HEK293T (cell line): Measurements from ENCODE around the gene RASL10A.

Experiments
- CTCF ChIA-PET: fragments of 350-600 bp; formaldehyde crosslinking; extraction: SDS; loops from one replicate; lab custom pipeline; 2021; ENCODE audit warnings: antibody characterized with exemption, inconsistent platforms; lab: Yijun Ruan, JAX
- POLR2A ChIA-PET: fragments of 350-600 bp; formaldehyde crosslinking; extraction: SDS; loops from one replicate; lab custom pipeline; 2020; ENCODE audit warnings: antibody characterized with exemption, inconsistent platforms; lab: Yijun Ruan, JAX
- DNase-seq: peaks from one replicate; pipeline ENCODE4 v3.0.0; 2012; ENCODE audit warnings: mixed read lengths; ENCODE audit errors: extremely low spot score
- ARNT ChIP-seq: fragments of 450-650 bp; IDR thresholded peaks from 2 replicates; pipeline ENCODE4 v1.6.1; 2017; ENCODE audit warnings: mild to moderate bottlenecking
- BHLHE40 ChIP-seq: fragments of 450-650 bp; IDR thresholded peaks from 2 replicates; pipeline ENCODE4 v1.6.1; 2016; ENCODE audit warnings: mild to moderate bottlenecking, moderate library complexity, borderline replicate concordance
- CTBP1 ChIP-seq: fragments of 450-650 bp; IDR thresholded peaks from 2 replicates; pipeline ENCODE4 v1.6.1; 2016; ENCODE audit warnings: borderline replicate concordance
- ELF4 ChIP-seq: fragments of 450-650 bp; IDR thresholded peaks from 2 replicates; pipeline ENCODE4 v1.6.1; 2017; ENCODE audit warnings: antibody characterized with exemption
- FOXA1 ChIP-seq: fragments of 450-650 bp; IDR thresholded peaks from 2 replicates; pipeline ENCODE4 v1.6.1; 2016; ENCODE audit warnings: mild to moderate bottlenecking
- FOXK2 ChIP-seq: fragments of 450-650 bp; IDR thresholded peaks from 2 replicates; pipeline ENCODE4 v1.6.1; 2016; ENCODE audit warnings: mild to moderate bottlenecking
- FOXM1 ChIP-seq: fragments of 450-650 bp; IDR thresholded peaks from 2 replicates; pipeline ENCODE4 v1.6.1; 2017; ENCODE audit warnings: mild to moderate bottlenecking, borderline replicate concordance
- HDGF ChIP-seq: fragments of 450-650 bp; IDR thresholded peaks from 2 replicates; pipeline ENCODE4 v1.6.1; 2017; ENCODE audit warnings: antibody characterized with exemption, borderline replicate concordance
- L3MBTL2 ChIP-seq: fragments of 450-650 bp; conservative IDR thresholded peaks from 2 replicates; pipeline ENCODE4 v1.6.1; 2016; ENCODE audit warnings: mild to moderate bottlenecking
- LEF1 ChIP-seq: fragments of 450-650 bp; IDR thresholded peaks from 2 replicates; pipeline ENCODE4 v1.6.1; 2017; ENCODE audit warnings: mild to moderate bottlenecking, borderline replicate concordance
- NFRKB ChIP-seq: fragments of 450-650 bp; IDR thresholded peaks from 2 replicates; pipeline ENCODE4 v1.6.1; 2016; ENCODE audit warnings: mild to moderate bottlenecking, moderate library complexity
- SP1 ChIP-seq: fragments of 450-650 bp; IDR thresholded peaks from 2 replicates; pipeline ENCODE4 v1.6.1; 2017
- SUZ12 ChIP-seq: fragments of 450-650 bp; IDR thresholded peaks from 2 replicates; pipeline ENCODE4 v1.6.1; 2016; ENCODE audit warnings: mild to moderate bottlenecking
- TARDBP ChIP-seq: fragments of 450-650 bp; IDR thresholded peaks from 2 replicates; pipeline ENCODE4 v1.6.1; 2016
- ZNF384 ChIP-seq: fragments of 450-650 bp; IDR thresholded peaks from 2 replicates; pipeline ENCODE4 v1.6.1; 2016
- TF ChIP-seq, protein P1 (sequence below): fragments of 450-650 bp; IDR thresholded peaks from 2 replicates; pipeline ENCODE4 v1.6.1; 2016

The RASL10A gene

DNA sequence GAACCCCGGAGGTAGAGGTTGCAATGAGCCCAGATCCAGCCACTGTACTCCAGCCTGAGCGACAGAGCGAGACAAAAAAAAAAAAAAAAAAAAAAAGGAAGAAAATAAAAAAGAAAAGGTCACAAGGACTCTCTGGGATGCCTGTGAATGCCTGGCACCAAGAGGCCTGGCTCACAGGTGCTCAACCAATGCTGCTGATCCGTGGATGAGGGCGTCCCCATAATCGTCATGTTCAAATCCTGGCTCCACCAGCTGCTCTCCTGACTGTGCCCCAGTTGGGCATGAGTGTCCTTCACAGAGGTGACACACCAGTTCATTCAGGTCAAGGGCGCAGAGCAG, 9.7 kb downstream of the RASL10A start:
- TF ChIP-seq ELF4 (no peak), ARNT (no peak), L3MBTL2 (no peak), CTBP1 (no peak), SP1 (no peak), SUZ12 (no peak), TARDBP (no peak)
- DNase-seq = no peak
- POLR2A ChIA-PET = interaction anchor here (0.6 to 1.7 kb wide), 3 partner anchors 8 to 17 kb away, joined by 3 to 5 read pairs (median 3); no protein-coding TSS in a partner anchor
- CTCF ChIA-PET = no interaction called here

DNA sequence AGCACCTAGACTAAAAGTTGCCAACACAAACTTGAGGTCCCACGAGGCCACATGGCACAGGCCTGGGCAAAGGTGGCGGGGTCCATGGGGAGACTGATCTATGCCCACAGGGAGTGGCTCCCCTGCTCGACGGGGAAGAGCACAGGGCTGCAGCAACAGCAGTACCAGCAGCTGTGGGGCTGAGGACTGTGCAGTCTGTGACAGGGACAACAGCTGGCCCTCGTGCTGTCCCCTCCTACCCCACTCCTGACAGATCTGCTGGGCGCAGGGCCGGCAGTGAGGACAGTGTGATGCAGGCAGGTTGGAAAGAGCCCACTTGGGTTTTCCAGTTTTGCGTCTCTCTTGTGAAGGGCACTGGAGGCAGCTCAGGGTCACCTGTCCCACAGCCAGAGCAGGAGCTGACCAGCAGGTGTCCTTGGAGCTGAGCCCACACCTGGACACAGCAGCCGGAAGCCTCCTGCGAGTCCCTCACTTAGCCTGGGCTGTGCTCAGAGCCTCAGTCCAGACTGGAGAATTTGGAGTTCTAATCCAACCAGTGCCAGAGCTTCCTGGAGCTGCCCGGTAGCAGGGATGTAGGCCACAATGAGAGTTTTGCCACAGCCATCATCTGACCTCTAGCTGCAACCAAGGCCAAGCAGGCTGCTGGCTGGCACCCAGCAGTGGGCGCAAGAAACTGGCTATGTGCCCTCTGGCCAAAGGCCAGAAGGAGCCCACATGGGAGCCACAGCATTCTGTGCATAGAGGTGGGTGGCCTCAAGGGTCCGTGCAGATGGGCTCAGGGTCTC, 12.6 kb downstream of the RASL10A start:
- DNase-seq = no peak
- CTCF ChIA-PET = interaction anchor here (1.0 to 1.4 kb wide), 2 partner anchors 10 kb away, joined by 3 to 8 read pairs; no protein-coding TSS in a partner anchor
- POLR2A ChIA-PET = interaction anchor here (0.8 to 1.5 kb wide), 2 partner anchors 9 to 85 kb away, joined by 3 to 5 read pairs; partner anchors contain the start of gene AP1B1
- TF ChIP-seq ZNF384 (no peak), SUZ12 (no peak), FOXM1 (no peak), CTBP1 (no peak), FOXK2 (no peak), ELF4 (no peak), HDGF (no peak), FOXA1 (no peak), NFRKB (no peak), ARNT (no peak), TARDBP (no peak), L3MBTL2 (no peak), LEF1 (no peak), BHLHE40 (no peak)
- TF ChIP-seq, protein P1, sequence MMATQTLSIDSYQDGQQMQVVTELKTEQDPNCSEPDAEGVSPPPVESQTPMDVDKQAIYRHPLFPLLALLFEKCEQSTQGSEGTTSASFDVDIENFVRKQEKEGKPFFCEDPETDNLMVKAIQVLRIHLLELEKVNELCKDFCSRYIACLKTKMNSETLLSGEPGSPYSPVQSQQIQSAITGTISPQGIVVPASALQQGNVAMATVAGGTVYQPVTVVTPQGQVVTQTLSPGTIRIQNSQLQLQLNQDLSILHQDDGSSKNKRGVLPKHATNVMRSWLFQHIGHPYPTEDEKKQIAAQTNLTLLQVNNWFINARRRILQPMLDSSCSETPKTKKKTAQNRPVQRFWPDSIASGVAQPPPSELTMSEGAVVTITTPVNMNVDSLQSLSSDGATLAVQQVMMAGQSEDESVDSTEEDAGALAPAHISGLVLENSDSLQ = no peak

DNA sequence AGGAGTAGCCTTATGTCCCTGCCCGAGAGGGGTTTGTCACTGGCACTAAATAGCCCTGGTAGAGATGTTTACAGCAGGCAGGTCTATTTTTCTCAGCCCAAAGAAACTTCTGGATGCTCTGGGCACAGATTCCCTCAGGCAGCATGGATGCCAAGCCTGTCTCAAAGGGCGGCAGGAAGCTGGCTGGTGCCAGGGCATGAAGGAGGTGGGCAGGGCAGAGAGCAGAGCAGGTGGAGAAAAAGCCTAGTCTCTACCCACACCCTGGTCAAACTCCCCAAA, 13.2 kb downstream of the RASL10A start:
- no peak for DNase-seq
- no peak for TF ChIP-seq FOXA1
- no peak for TF ChIP-seq ZNF384
- TF ChIP-seq SP1 = no peak
- TF ChIP-seq CTBP1 = no peak
- no peak for TF ChIP-seq TARDBP
- no peak for TF ChIP-seq ELF4
- TF ChIP-seq FOXM1 = no peak
- TF ChIP-seq ARNT = no peak
- no peak for TF ChIP-seq SUZ12
- TF ChIP-seq HDGF = no peak
- no peak for TF ChIP-seq FOXK2
- no peak for TF ChIP-seq LEF1
- no peak for TF ChIP-seq L3MBTL2
- TF ChIP-seq, protein P1 = no peak
- CTCF ChIA-PET = interaction anchor here (1.0 kb wide), 1 partner anchor 10 kb away, joined by 3 read pairs; no protein-coding TSS in a partner anchor
- POLR2A ChIA-PET = no interaction called here

DNA sequence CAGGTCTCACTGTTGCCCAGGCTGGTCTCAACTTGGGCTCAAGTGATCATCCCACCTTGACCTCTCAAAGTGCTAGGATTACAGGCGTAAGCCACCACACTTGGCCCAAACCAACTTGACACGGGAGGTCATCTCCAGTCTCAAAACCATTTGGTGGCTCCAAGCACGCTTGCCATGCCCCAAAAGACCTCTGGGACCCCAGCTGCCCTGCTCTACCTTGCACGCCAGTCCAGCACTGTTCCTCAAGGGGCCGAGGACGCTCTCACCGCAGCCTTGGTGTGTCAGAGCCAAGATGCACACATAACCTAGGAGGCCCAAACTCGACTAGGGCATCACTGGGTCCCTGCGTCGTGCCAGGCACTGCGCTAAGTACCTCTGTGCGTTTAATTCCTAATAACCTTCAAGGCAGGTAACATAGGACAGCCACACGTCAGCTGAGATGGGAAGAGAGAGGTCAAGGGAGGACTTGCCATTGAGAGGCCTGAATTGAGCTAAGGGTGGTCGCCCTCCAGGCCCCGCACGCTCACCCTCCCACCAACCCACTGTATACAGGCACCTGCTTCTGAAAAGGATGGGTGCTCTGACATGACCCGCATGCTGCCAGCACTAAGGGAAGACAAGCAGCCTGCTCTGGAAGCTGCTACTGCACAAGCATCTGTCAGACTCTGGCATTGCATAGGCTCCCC, 13.6 kb downstream of the RASL10A start:
- POLR2A ChIA-PET = interaction anchor here (1.0 kb wide), 1 partner anchor 42 kb away, joined by 3 read pairs; no protein-coding TSS in a partner anchor
- TF ChIP-seq L3MBTL2 = no peak
- no peak for DNase-seq
- CTCF ChIA-PET = interaction anchor here (1.0 kb wide), 2 partner anchors 11 to 169 kb away, joined by 3 read pairs; no protein-coding TSS in a partner anchor

DNA sequence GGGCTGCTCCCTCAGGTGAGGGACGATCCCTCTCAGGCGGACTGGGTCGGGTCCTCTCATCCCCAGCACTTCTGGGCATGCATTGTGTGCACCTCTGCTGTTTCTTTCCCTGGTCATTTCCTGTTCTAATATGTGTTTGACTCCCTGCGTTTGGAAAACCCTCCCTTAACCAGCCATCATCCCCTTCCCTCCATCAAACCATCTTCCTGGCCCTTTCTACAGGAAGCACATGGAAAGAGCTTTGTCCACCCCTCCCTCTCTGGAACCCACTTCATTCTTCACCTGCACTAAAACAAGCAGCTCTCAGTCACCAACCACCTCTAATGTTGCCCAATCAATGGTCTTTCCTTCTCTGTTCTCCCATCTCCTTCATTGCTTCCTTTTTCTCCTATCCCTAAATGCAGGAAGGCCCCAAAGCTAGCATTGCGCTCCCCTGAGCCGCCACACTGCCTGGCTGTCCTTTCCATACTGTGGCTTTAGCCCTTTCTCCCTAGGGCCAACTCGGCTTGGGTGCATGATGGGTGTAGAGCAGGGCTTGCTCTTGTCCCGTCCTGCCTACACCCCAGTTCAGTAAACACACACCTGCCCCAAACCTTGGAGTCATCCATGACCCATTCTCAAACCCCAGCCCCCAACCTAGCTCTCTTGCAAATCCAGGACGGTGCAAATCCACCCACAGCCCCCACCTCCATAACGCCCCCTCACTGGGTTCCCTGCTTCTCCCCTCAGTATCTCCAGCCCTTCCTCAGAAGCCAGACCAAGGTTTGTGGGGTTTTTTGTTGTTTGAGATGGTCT, 14.5 kb downstream of the RASL10A start:
- ChIA-PET CTCF (interaction anchor here (1.0 kb wide), 1 partner anchor 170 kb away, joined by 3 read pairs; no protein-coding TSS in a partner anchor), POLR2A (interaction anchor here (1.0 kb wide), 1 partner anchor 43 kb away, joined by 3 read pairs; no protein-coding TSS in a partner anchor)
- DNase-seq = no peak
- TF ChIP-seq FOXA1 = no peak
- TF ChIP-seq LEF1 = no peak
- TF ChIP-seq FOXM1 = no peak
- TF ChIP-seq FOXK2 = no peak
- TF ChIP-seq, protein P1 = no peak
- no peak for TF ChIP-seq TARDBP
- TF ChIP-seq ELF4 = no peak
- no peak for TF ChIP-seq ARNT
- TF ChIP-seq CTBP1 = no peak
- no peak for TF ChIP-seq SUZ12
- no peak for TF ChIP-seq SP1
- no peak for TF ChIP-seq HDGF

DNA sequence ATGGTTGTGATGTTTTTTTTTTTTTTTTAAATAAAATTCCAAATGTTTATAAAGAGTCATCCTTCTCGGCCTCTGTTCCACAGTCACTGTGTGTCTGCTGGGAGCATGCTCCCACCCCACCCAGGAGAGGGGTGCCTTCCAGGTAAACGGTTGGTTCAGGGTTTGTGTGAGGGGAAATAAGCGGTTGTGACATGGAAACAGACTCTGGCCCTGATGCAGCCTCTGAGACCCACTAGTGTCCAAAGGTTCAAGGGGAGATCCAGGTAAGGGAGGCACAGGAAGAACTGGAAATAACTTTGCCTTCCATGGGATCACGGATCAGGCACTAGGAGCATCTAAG, 15.1 kb downstream of the RASL10A start:
- POLR2A ChIA-PET = no interaction called here

More for the DNA sequence above, 15.1 kb downstream of the RASL10A start:
- CTCF ChIA-PET = no interaction called here
- peak; percentile 8 for DNase-seq
- TF ChIP-seq L3MBTL2 (no peak), HDGF (no peak), FOXA1 (no peak), NFRKB (no peak), ARNT (no peak), CTBP1 (no peak), SUZ12 (no peak), BHLHE40 (no peak)
- TF ChIP-seq, protein P1 = no peak
